Spleen (tissue), 11 donors: ENCODE data around the gene SPATS2L. TPM values are rescaled to one million over a fixed set of nuclear protein-coding genes. Genes with fewer than 3 reads are reported as not detected.

Experiments
- DNase-seq: peaks from one replicate; pipeline ENCODE4 v3.0.0-alpha.2; 2020
- H3K27ac ChIP-seq, 8 donors: fragments of 200-600 bp; sonication (generic) in 7 of 8; 1 replicate in 4 of 8; 2 replicates in 4 of 8; pipeline versions ENCODE4 v1.5.0 to v1.8.0; 2016 to 2021; ENCODE audit warnings: inconsistent platforms in 4 of 8, mild to moderate bottlenecking in 4 of 8, moderate library complexity in 1 of 8
- H3K27me3 ChIP-seq, 7 donors: fragments of 200-600 bp; sonication (generic) in 6 of 7; replicated peaks in 1 of 7; 1 replicate in 4 of 7; 2 replicates in 3 of 7; pipeline versions ENCODE4 v1.5.0 to v1.8.0; 2016 to 2021; ENCODE audit warnings: inconsistent platforms in 3 of 7, mild to moderate bottlenecking in 1 of 7
- H3K36me3 ChIP-seq, 6 donors: fragments of 200-600 bp; sonication (generic) in 5 of 6; 1 replicate in 4 of 6; 2 replicates in 2 of 6; pipeline versions ENCODE4 v1.5.0 to v1.8.0; 2016 to 2021; ENCODE audit warnings: inconsistent platforms in 2 of 6
- H3K4me1 ChIP-seq, 6 donors: fragments of 200-600 bp; sonication (generic) in 5 of 6; 1 replicate in 3 of 6; 2 replicates in 3 of 6; pipeline versions ENCODE4 v1.5.0 to v1.8.0; 2016 to 2021; ENCODE audit warnings: inconsistent platforms in 3 of 6
- H3K4me3 ChIP-seq, 8 donors: fragments of 200-600 bp; sonication (generic) in 7 of 8; 1 replicate in 4 of 8; 2 replicates in 4 of 8; pipeline versions ENCODE4 v1.5.0 to v1.8.0; 2016 to 2021; ENCODE audit warnings: inconsistent platforms in 4 of 8, mild to moderate bottlenecking in 4 of 8, moderate library complexity in 2 of 8
- H3K9me3 ChIP-seq, 8 donors: fragments of 200-600 bp; sonication (generic) in 7 of 8; 1 replicate in 4 of 8; 2 replicates in 4 of 8; pipeline versions ENCODE4 v1.5.0 to v1.8.0; 2016 to 2021; ENCODE audit warnings: inconsistent platforms in 4 of 8
- CTCF ChIP-seq, 11 experiments: fragments of 200-600 bp in 7 of 11; fragments of 450-650 bp in 4 of 11; sonication (generic) in 4 of 11; IDR thresholded peaks in 8 of 11; conservative IDR thresholded peaks in 3 of 11; 1 replicate in 7 of 11; 2 replicates in 4 of 11; pipeline versions ENCODE4 v1.4.0 to v1.8.0; 2016 to 2021; ENCODE audit warnings: antibody characterized with exemption in 11 of 11, inconsistent platforms in 4 of 11, mild to moderate bottlenecking in 1 of 11
- POLR2A ChIP-seq, 3 donors: fragments of 450-650 bp; IDR thresholded peaks; one replicate each; pipeline ENCODE4 v1.5.1; 2017; ENCODE audit warnings: antibody characterized with exemption in 3 of 3, mild to moderate bottlenecking in 1 of 3
- POLR2AphosphoS5 ChIP-seq, 3 donors: sonication (generic); formaldehyde crosslinking; IDR thresholded peaks; one replicate each; pipeline ENCODE4 v1.5.1; 2017; ENCODE audit warnings: antibody characterized with exemption in 3 of 3
- WGBS, 5 donors: extraction: QIAGEN DNeasy Blood & Tissue Kit in 3 of 5; methylation state at CpG; one replicate each; pipeline versions ENCODE4 v1.1.5 to v1.1.7; 2013 to 2018; 5-methylcytosine and 5-hydroxymethylcytosine counted together
- intact Hi-C: fragments of 100-400 bp; cut with DNase I; formaldehyde crosslinking; loops from one replicate; pipeline ENCODE4 v1.15.0; 2023; ENCODE audit warnings: low total_unique reads
- polyA plus RNA-seq, 3 donors: library from polyadenylated mRNA; stranded (reverse); fragments of 200-250 nt; gene quantifications; one replicate each; pipeline ENCODE4 v1.2.1, GENCODE V29; 2013
- total RNA-seq, 7 donors: library from RNA; depleted of rRNA in 3 of 7; stranded (reverse); fragments of >200 nt in 3 of 7; fragmentation: NEBNext Ultra II Directional in 4 of 7; extraction: Animal tissue kit (Norgen Biotek cat#: 25700) in 4 of 7; gene quantifications; one replicate each; pipeline versions ENCODE4 v1.1.0 to v1.2.1, GENCODE V29; 2016 to 2021
- donor health status: healthy with polysubstance abuse.
- donor health status: DM: no; HTN: no; CAD: no; lungs with moderate emphysema.
- donor health status: DM: no; HTN: no; CAD: no.
- donor health status: Bipolar disorder and iron deficiency.
- donor health status: healthy.
- donor health status: DM: no; HTN: no; CAD: no.
- donor health status: DM: yes; HTN: yes; CAD: no.

SPATS2L gene
- total and polyA plus RNA-seq, 10 donors: 9.5 to 84.7 (median 57.2) TPM

GRCh38 chr2:200266406-200266805 is 40.1 kb upstream of the SPATS2L start:
- no peak for DNase-seq
- H3K27ac ChIP-seq: no peak overlapping the region
- 82 to 97% (median 92%) methylated on average over 5 of the region's 5 CpGs for WGBS, 5 donors
- no peak for TF ChIP-seq CTCF (IDR thresholded peaks at IDR 0.05 in 8 of 11, conservative IDR thresholded peaks at IDR 0.05 in 3 of 11)
- no peak for TF ChIP-seq POLR2A (IDR thresholded peaks at IDR 0.05)
- no peak for TF ChIP-seq POLR2AphosphoS5 (IDR thresholded peaks at IDR 0.05)
- H3K4me3 ChIP-seq: no peak overlapping the region
- H3K36me3 ChIP-seq: no peaks in the 10 kb centered on the region
- H3K9me3 ChIP-seq: no peaks in the 10 kb centered on the region
- intact Hi-C loops: no loop called here
- H3K27me3 ChIP-seq: no peaks in the 10 kb centered on the region
- no peaks in the 10 kb centered on the region for H3K4me1 ChIP-seq

- Histone ChIP-seq H3K4me3 (no peak overlapping the region), H3K27ac (no peak overlapping the region)
- 92 to 98% (median 94%) methylated on average over 2 of the region's 2 CpGs for WGBS, 5 donors
Observed at GRCh38 chr2:200267350-200267749, 39.1 kb upstream of the SPATS2L start.

GRCh38 chr2:200270732-200271131 is 35.8 kb upstream of the SPATS2L start:
- no peak for DNase-seq
- WGBS, 5 donors: 36 to 77% (median 75%) methylated on average over 1 of the region's 1 CpG
- H3K4me1 ChIP-seq: no peaks in the 10 kb centered on the region

More at GRCh38 chr2:200267350-200267749, 39.1 kb upstream of the SPATS2L start:
- Histone ChIP-seq H3K9me3 (no peaks in the 10 kb centered on the region), H3K36me3 (no peaks in the 10 kb centered on the region), H3K4me1 (no peaks in the 10 kb centered on the region), H3K27me3 (no peaks in the 10 kb centered on the region)
- intact Hi-C loops: no loop called here
- no peak for DNase-seq
- TF ChIP-seq POLR2AphosphoS5 (IDR thresholded peaks at IDR 0.05) (no peak), CTCF (IDR thresholded peaks at IDR 0.05 in 8 of 11, conservative IDR thresholded peaks at IDR 0.05 in 3 of 11) (no peak), POLR2A (IDR thresholded peaks at IDR 0.05) (no peak)

GRCh38 chr2:200272320-200272719 is 34.2 kb upstream of the SPATS2L start:
- no peak for TF ChIP-seq CTCF (IDR thresholded peaks at IDR 0.05 in 8 of 11, conservative IDR thresholded peaks at IDR 0.05 in 3 of 11)
- no peak for TF ChIP-seq POLR2A (IDR thresholded peaks at IDR 0.05)
- Histone ChIP-seq H3K9me3 (no peaks in the 10 kb centered on the region), H3K36me3 (no peaks in the 10 kb centered on the region), H3K4me3 (no peak overlapping the region), H3K4me1 (no peaks in the 10 kb centered on the region), H3K27ac (no peak overlapping the region), H3K27me3 (no peaks in the 10 kb centered on the region)
- intact Hi-C loops: no loop called here
- 66 to 83% (median 69%) methylated on average over 2 of the region's 2 CpGs for WGBS, 5 donors
- DNase-seq: no peak

More at GRCh38 chr2:200270732-200271131, 35.8 kb upstream of the SPATS2L start:
- Histone ChIP-seq H3K27me3 (no peaks in the 10 kb centered on the region), H3K9me3 (no peaks in the 10 kb centered on the region), H3K27ac (no peak overlapping the region), H3K4me3 (no peak overlapping the region), H3K36me3 (no peaks in the 10 kb centered on the region)
- no peak for TF ChIP-seq CTCF (IDR thresholded peaks at IDR 0.05 in 8 of 11, conservative IDR thresholded peaks at IDR 0.05 in 3 of 11)
- TF ChIP-seq POLR2AphosphoS5 (IDR thresholded peaks at IDR 0.05): no peak
- no peak for TF ChIP-seq POLR2A (IDR thresholded peaks at IDR 0.05)
- intact Hi-C loops: no loop called here
